ENCODE measurements around the gene STARD13.

STARD13 gene

DNA sequence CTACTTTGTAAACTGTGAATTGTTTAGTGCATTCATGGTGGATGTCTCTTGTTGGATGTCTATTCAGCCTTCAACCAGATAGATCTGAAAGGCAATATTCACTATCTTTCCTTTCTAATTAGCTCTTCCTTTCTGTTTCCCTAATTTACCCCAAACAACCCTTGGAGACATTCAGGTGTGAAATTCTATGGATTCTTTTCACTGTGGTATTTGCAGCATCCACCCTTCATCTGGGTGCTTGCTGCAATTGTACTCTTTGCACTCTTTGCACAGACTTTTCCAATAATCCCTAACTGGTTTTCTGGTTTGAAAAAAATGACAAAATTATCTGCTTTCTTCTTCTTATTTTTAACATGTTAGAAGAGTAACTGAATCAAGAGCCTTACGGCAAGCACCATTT, 212.8 kb downstream of the STARD13 start:
- DNase-seq, result no peak

DNA sequence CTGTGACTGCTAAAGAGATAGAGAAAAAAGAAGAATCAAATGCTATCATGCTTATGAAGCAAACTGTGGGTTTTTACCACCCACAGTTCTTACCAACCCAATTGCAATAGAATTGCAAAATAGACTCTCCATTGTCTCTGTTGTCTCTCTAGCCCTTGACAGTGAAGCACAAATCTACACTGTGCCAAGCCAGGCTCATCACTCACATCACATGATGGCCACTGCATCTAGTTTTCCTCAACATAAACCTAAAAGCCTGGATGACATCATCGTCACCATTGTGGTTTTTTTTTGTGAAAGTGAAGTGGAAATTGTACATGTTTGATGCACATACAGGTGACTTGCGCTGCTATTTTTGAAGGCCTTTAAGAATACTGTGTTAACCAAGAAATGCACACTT, 213.3 kb downstream of the STARD13 start:
- DNase-seq, result no peak

DNA sequence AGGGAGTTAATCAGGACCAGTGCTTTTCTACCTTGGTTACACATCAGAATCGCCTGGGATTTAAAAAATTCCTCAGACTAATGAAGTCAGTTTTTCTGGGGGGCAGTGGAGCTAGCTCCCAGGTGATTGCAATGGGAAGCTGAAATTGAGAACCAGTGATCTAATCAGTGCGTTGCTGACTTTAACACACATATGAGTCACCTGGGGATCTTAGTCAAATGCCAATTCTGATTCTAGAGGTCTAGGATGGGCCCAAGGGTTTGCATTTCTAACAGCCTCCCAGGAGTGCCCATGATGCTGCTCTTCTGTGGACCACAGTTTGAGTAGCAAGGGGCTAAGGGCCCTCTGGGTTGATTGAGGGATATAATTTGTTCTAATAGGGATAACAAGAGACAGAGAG, 214.8 kb downstream of the STARD13 start:
- DNase-seq, result no peak

DNA sequence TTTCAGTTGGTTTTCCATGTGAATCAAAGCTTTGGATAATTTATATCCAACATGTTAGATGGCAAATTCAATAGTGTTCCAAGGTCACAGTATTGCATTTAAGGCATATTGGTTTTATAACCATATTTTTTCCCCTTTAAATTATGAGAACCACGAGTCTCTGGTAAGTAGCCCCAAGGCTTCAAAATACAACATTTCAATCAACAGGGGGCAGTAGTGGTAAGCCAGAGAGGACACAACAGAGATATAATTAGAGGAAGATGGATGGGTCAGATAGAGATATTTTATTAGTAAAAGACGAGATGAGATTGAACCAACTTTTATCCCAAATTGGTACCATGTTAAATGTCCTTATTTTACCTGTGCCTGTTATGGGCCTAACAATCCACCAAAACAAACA, 216.2 kb downstream of the STARD13 start:
- no peak for DNase-seq

DNA sequence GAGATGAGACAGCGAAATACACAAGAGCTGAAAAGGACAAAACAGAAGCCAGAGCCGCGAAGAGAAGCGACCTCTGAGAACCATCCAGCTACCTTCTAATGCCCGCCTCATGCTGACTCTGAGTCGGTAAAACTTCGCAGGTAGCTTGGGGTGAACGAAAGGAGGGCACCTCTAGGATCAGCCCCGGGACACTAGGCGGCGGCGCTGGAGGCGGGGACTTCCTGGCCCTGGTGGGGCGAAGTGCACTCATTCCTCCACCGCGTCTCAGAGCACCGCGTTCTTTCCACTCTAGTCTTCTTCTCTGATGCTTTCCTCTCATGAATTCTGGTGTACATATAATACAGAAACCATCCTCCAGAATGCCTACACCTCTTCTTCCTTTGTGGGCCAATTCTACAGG, 219.2 kb downstream of the STARD13 start:
- no peak for DNase-seq

DNA sequence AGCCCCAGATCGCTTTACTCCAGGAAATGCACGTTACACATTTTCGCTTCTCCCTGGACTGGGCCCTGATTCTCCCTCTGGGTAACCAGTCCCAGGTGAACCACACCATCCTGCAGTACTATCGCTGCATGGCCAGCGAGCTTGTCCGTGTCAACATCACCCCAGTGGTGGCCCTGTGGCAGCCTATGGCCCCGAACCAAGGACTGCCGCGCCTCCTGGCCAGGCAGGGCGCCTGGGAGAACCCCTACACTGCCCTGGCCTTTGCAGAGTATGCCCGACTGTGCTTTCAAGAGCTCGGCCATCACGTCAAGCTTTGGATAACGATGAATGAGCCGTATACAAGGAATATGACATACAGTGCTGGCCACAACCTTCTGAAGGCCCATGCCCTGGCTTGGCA, 224.7 kb downstream of the STARD13 start:
- DNase-seq, result no peak

DNA sequence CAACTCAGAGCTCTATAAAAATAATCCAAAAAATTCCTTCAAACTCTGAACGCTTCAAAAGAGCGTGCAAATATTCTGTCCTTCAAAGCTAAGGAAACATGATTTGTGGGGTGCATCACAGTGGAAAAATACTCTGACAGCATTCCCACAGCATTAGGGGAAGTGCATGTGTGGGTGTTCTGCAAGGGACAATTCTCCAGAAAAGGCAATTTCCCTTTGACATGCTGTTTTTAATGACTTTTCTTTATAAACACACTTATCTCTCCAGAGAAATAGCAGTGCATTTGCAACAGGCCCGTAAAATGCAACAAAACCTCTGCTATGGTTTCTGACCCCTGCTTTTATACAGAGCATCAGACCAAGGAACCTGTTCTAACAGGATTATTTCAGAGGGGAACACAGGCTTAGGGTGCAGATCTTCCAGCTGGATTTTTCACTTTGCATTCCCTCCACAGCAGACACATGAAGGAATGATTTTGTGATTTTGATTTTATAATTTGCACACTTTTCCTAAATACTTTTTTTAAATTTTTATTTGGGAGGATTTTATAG, 226.7 kb downstream of the STARD13 start:
- no peak for DNase-seq

DNA sequence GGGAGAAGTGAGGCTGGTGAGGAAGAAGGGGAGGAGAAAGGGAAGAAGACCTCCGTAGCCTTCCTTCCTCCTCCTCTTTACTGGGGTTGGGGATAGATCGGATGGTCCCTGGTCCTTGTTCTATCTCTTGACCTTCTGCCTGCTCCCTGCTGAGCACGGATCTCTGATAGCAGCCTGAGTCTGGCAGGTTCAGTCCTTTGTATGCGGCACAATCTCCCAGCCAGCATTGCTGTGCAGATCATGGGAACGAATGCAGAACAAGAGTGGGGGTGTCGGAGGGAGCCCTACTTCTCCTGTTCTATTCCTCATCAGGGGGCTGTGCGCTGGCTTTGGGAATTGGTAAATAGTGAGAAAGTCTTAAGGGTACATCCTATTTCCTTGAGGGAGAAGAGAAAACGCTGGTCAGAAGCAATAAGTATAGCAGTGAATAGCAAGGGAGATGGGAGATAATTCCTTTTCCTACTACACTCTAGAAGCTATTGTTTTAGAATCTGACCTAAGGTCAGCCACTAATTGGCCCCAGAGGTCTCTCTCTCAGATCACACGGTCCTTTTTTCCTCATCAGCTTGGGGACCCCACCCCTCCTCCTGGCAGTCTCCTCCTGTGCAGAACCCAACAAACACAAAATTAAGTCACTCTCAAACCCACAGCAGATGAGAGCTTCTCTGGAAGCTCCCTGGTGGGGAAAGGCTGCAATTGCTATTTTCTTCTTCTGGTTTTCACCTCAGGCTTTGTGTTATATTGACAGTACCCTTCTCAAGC, 228.4 kb downstream of the STARD13 start:
- DNase-seq, result no peak

DNA sequence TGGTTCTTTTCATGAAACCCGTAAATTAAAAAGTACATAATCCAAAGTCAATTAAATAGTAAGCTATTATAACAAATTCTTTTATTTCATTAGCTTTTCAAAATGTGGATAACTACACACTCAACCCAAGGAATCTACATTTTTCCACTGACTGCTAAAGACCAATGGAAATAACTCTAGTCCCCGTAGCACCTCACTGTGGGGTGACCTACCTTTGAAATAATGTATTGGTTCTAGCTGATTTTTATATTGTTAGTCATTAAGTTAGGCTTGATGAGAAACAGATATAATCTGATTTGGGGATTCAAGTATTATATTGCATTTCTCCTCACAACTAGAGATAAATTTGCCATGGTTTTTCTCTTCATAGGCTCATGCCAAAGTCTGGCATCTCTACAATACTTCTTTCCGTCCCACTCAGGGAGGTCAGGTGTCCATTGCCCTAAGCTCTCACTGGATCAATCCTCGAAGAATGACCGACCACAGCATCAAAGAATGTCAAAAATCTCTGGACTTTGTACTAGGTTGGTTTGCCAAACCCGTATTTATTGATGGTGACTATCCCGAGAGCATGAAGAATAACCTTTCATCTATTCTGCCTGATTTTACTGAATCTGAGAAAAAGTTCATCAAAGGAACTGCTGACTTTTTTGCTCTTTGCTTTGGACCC, 232.0 kb downstream of the STARD13 start:
- no peak for DNase-seq
